IPS-18c (cell line): Measurements from ENCODE around the gene C15orf40.
A peak's percentile ranks its signal among the peaks of the same experiment; 100 is the strongest.

Experiments
- H3K4me3 ChIP-seq: 2 replicates; pipeline ENCODE4 v1.7.0; 2013; ENCODE audit warnings: low read depth, mild to moderate bottlenecking, low read length, moderate library complexity; ENCODE audit not compliant: insufficient read depth
- H3K9me3 ChIP-seq: one replicate; pipeline ENCODE4 v1.6.1; 2013; ENCODE audit warnings: mild to moderate bottlenecking, low read length, moderate library complexity; ENCODE audit not compliant: control insufficient read depth, insufficient read depth

C15orf40 gene

GRCh38 chr15:82999905-83000671 lies 11.4 kb downstream of the C15orf40 start:
- no peak overlapping the region for H3K4me3 ChIP-seq
- peaks cover 2% of the 10 kb centered on the region for H3K9me3 ChIP-seq

- Histone ChIP-seq H3K4me3 (no peak overlapping the region), H3K9me3 (peaks cover 2% of the 10 kb centered on the region)
Measured at GRCh38 chr15:82999426-82999825, 12.0 kb downstream of the C15orf40 start.

GRCh38 chr15:82995938-82996337 lies 15.5 kb downstream of the C15orf40 start:
- H3K4me3 ChIP-seq = no peak overlapping the region
- peaks cover 2% of the 10 kb centered on the region for H3K9me3 ChIP-seq

- no peak overlapping the region for H3K4me3 ChIP-seq
- H3K9me3 ChIP-seq = peaks cover 2% of the 10 kb centered on the region
Measured at GRCh38 chr15:82995076-82995475, 16.4 kb downstream of the C15orf40 start.

GRCh38 chr15:82993144-82993543 lies 18.3 kb downstream of the C15orf40 start:
- peaks cover 2% of the 10 kb centered on the region for H3K9me3 ChIP-seq

GRCh38 chr15:82992436-82992998 lies 18.9 kb downstream of the C15orf40 start:
- Histone ChIP-seq H3K4me3 (no peak overlapping the region), H3K9me3 (no peaks in the 10 kb centered on the region)

More at GRCh38 chr15:82993144-82993543, 18.3 kb downstream of the C15orf40 start:
- H3K4me3 ChIP-seq = no peak overlapping the region

GRCh38 chr15:82986442-82986780 lies 25.0 kb downstream of the C15orf40 start:
- H3K9me3 ChIP-seq = no peaks in the 10 kb centered on the region

GRCh38 chr15:82985688-82986441 lies 25.6 kb downstream of the C15orf40 start, which contains the start of gene RAMAC:
RAMAC (plus strand) TSS chr15:82986210; CDS start chr15:82989019, 2,809 bp downstream.
- H3K9me3 ChIP-seq = no peaks in the 10 kb centered on the region
- H3K4me3 ChIP-seq = peak within 1 kb of the TSS; percentile 93

More at GRCh38 chr15:82986442-82986780, 25.0 kb downstream of the C15orf40 start:
- peak overlapping the region; percentile 93 for H3K4me3 ChIP-seq

GRCh38 chr15:82980981-82981380 lies 30.5 kb downstream of the C15orf40 start:
- no peaks in the 10 kb centered on the region for H3K9me3 ChIP-seq
- H3K4me3 ChIP-seq = no peak overlapping the region

GRCh38 chr15:82979726-82980125 lies 31.7 kb downstream of the C15orf40 start:
- Histone ChIP-seq H3K4me3 (no peak overlapping the region), H3K9me3 (no peaks in the 10 kb centered on the region)

GRCh38 chr15:82978438-82978837 lies 33.0 kb downstream of the C15orf40 start:
- H3K9me3 ChIP-seq = no peaks in the 10 kb centered on the region
- H3K4me3 ChIP-seq = no peak overlapping the region

GRCh38 chr15:82977076-82977475 lies 34.4 kb downstream of the C15orf40 start:
- Histone ChIP-seq H3K9me3 (no peaks in the 10 kb centered on the region), H3K4me3 (no peak overlapping the region)

GRCh38 chr15:82972990-82973389 lies 38.4 kb downstream of the C15orf40 start:
- H3K4me3 ChIP-seq = no peak overlapping the region

GRCh38 chr15:82971218-82971984 lies 40.0 kb downstream of the C15orf40 start:
- Histone ChIP-seq H3K4me3 (no peak overlapping the region), H3K9me3 (no peaks in the 10 kb centered on the region)

More at GRCh38 chr15:82972990-82973389, 38.4 kb downstream of the C15orf40 start:
- H3K9me3 ChIP-seq = no peaks in the 10 kb centered on the region

- Histone ChIP-seq H3K9me3 (no peaks in the 10 kb centered on the region), H3K4me3 (no peak overlapping the region)
Measured at GRCh38 chr15:82970696-82971095, 40.7 kb downstream of the C15orf40 start.

GRCh38 chr15:82970078-82970686 lies 41.3 kb downstream of the C15orf40 start:
- Histone ChIP-seq H3K4me3 (no peak overlapping the region), H3K9me3 (no peaks in the 10 kb centered on the region)

GRCh38 chr15:82969353-82969752 lies 42.1 kb downstream of the C15orf40 start:
- no peaks in the 10 kb centered on the region for H3K9me3 ChIP-seq
- no peak overlapping the region for H3K4me3 ChIP-seq
